Activated naive CD4-positive, alpha-beta T cell treated with anti-CD3 and anti-CD28 coated beads, Interleukin-2, amount 10 ng/mL, durations not matched to agents 7 days and 5 days (primary cell): Measurements from ENCODE around the gene SLC16A3.

Experiments
- CTCF ChIA-PET: fragments of 350-600 bp; sonication (Branson Sonifier 250); formaldehyde crosslinking; loops from one replicate; lab custom pipeline; 2021; ENCODE audit warnings: antibody characterized with exemption; lab: Charles Lee
- DNase-seq: peaks from one replicate; pipeline ENCODE4 v3.0.0-alpha.2; 2020
- H3K27ac Mint-ChIP-seq: one replicate; pipeline ENCODE4 v1.8.0; 2021; ENCODE audit warnings: mild to moderate bottlenecking, moderate library complexity, mixed read lengths
- H3K27me3 Mint-ChIP-seq: one replicate; pipeline ENCODE4 v1.8.0; 2021; ENCODE audit warnings: mild to moderate bottlenecking, mixed read lengths
- H3K36me3 Mint-ChIP-seq: one replicate; pipeline ENCODE4 v1.8.0; 2021; ENCODE audit warnings: mixed read lengths
- H3K4me1 Mint-ChIP-seq: one replicate; pipeline ENCODE4 v1.8.0; 2021; ENCODE audit warnings: mixed read lengths
- H3K4me3 Mint-ChIP-seq: one replicate; pipeline ENCODE4 v1.8.0; 2021; ENCODE audit warnings: mild to moderate bottlenecking, moderate library complexity, mixed read lengths
- H3K9me3 Mint-ChIP-seq: one replicate; pipeline ENCODE4 v1.8.0; 2021; ENCODE audit warnings: mixed read lengths

Gene SLC16A3

DNA sequence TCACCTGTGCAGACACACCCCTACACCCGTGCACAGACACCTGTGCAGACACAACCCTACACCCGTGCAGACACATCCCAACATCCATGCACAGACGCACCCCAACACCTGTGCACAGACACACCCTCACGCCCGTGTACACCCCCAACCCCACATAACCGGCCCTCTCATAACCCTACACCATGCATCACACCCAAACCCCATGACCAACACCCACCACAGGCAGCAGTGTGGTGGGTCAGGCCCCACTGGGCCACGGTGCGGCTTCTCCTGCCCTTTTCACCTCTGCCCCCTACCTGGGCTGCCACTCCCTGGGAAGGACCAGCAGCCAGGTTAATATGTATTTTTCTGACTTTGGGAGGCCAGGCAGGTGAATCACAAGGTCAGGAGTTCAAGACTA lies 4.2 kb upstream of the SLC16A3 start:
- CTCF ChIA-PET: no interaction called here
- Mint-ChIP-seq H3K27me3 (peaks cover 11% of the 10 kb centered on the region), H3K9me3 (peaks cover 3% of the 10 kb centered on the region), H3K4me3 (no peak overlapping the region), H3K4me1 (peaks cover 7% of the 10 kb centered on the region), H3K36me3 (no peaks in the 10 kb centered on the region), H3K27ac (no peak overlapping the region)
- no peak for DNase-seq

DNA sequence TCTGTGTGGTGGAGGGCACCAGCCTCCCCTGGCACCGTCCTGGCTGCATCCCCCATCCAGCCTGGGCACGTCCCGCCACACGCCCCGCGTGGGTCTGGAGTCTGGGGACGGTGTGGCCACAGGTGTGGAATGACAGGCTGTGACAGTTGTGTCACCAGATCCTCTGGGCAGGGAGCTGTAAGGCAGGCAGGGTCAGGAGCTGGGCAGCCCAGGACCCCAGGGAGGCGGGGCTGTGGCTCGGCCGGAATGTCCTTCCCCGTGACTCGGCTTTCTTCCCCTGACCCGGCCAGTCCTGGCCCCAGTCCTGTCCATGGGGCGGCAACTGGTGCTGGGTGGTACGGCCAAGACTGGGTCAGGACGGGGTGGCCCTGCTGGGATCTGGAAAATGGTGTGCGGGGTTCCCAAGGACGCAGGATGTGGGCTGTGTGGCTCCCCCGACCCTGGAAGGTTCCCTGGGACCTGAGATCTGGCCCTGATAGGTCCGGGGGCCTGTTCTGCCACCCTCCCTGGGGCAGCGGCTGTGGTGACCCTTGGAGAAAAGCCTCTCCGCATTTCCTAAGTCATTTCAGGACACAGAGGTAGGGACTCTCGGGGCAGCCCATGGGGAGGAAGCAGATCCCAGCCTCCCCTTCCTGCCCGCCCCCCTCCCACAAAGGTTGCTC lies 3.3 kb upstream of the SLC16A3 start:
- peaks cover 3% of the 10 kb centered on the region for H3K9me3 Mint-ChIP-seq
- no peak overlapping the region for H3K27ac Mint-ChIP-seq
- no peak overlapping the region for H3K4me3 Mint-ChIP-seq
- H3K4me1 Mint-ChIP-seq: peaks cover 12% of the 10 kb centered on the region
- peaks cover 5% of the 10 kb centered on the region for H3K36me3 Mint-ChIP-seq
- CTCF ChIA-PET: no interaction called here
- DNase-seq: no peak
- peaks cover 8% of the 10 kb centered on the region for H3K27me3 Mint-ChIP-seq

DNA sequence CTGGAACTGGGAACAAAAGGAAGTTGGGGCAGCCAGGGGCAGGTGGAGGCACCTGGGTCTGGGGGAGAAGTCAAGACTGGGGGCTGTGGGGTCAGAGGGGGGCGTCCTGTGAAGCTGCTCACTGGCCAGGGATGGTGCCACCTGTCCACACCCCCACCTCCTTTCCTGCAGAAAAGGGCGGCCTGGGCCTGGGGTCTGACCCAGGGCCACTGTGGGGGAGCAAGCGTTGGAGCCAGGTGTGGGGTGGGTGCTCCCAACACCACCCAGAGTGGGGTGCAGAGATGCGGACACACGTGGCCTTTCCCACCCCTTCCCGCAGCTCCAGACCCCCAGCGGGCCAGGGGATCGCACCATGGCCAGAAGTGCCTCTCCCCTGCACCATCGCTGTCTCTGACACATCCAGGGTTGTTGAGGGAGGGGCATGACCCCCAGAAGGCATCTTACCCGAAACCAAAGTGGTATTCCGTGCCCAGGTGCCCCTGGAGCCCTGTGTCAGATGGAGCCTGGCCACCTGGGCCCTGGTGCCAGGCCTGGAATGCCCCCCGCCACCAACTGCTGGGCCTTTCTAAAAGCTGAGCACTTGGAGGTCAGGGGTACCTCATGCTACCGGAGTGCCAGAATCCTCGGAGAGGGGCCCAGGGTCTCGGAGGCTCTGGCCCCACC lies 2.6 kb upstream of the SLC16A3 start:
- DNase-seq: no peak
- H3K4me3 Mint-ChIP-seq: no peak overlapping the region
- peak overlapping the region; percentile 65 for H3K27ac Mint-ChIP-seq
- CTCF ChIA-PET: no interaction called here
- H3K27me3 Mint-ChIP-seq: peaks cover 8% of the 10 kb centered on the region
- H3K9me3 Mint-ChIP-seq: peaks cover 3% of the 10 kb centered on the region
- H3K4me1 Mint-ChIP-seq: peaks cover 12% of the 10 kb centered on the region
- H3K36me3 Mint-ChIP-seq: peaks cover 5% of the 10 kb centered on the region

GRCh38 chr17:82226809-82227628 lies 1.8 kb upstream of the SLC16A3 start:
- Mint-ChIP-seq H3K4me1 (peaks cover 12% of the 10 kb centered on the region), H3K36me3 (peaks cover 5% of the 10 kb centered on the region)
- CTCF ChIA-PET: no interaction called here

DNA sequence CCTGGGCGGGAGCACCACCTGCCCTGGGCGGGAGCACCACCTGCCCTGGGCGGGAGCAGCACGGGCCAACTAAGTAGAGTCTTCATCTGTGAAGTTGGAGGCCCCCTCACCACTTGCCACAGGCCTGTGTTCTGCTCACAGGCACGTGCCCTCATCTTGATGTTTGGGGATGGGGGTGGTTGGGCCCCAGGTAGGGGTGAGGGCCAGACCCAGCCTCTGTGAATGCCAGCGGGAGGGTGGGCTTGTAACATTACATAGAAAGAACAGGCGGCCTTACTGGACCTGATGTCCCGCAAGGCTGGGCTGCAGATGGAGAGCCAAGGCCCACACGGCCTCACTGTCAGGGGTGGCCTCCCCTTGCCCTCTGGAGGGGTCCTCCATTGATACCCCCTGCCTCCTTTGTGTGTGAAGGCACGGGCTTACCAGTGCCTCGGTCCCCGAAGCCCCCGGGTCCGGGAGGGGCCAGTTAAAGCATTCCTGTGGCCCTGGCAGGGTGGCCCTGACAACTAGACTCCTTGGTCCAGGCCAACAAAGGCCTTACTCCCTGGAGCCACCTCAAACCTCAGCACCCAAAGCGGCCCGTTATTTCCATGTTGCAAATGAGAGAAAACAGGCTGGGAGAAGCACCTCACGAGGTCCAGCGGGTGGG lies 1.1 kb upstream of the SLC16A3 start:
- no peak for DNase-seq
- H3K27me3 Mint-ChIP-seq: peaks cover 7% of the 10 kb centered on the region
- CTCF ChIA-PET: no interaction called here

More at GRCh38 chr17:82226809-82227628, 1.8 kb upstream of the SLC16A3 start:
- H3K4me3 Mint-ChIP-seq: peak overlapping the region; percentile 60
- peak overlapping the region; percentile 91 for H3K27ac Mint-ChIP-seq
- no peak for DNase-seq
- peaks cover 3% of the 10 kb centered on the region for H3K9me3 Mint-ChIP-seq
- peaks cover 8% of the 10 kb centered on the region for H3K27me3 Mint-ChIP-seq

GRCh38 chr17:82228278-82228841 lies 482 bp upstream of the SLC16A3 start:
- CTCF ChIA-PET: interaction anchor here (1.1 to 2.4 kb wide), 2 partner anchors 23 to 189 kb away, joined by 3 to 11 read pairs; no protein-coding TSS in a partner anchor
- DNase-seq: peak; percentile 84
- Mint-ChIP-seq H3K36me3 (peaks cover 6% of the 10 kb centered on the region), H3K27ac (peak overlapping the region; percentile 91), H3K27me3 (peaks cover 5% of the 10 kb centered on the region), H3K4me3 (peak overlapping the region; percentile 85), H3K9me3 (peaks cover 3% of the 10 kb centered on the region), H3K4me1 (peaks cover 12% of the 10 kb centered on the region)

More for the DNA sequence above, 1.1 kb upstream of the SLC16A3 start:
- Mint-ChIP-seq H3K9me3 (peaks cover 3% of the 10 kb centered on the region), H3K36me3 (peaks cover 5% of the 10 kb centered on the region), H3K27ac (peak overlapping the region; percentile 91), H3K4me1 (peaks cover 12% of the 10 kb centered on the region), H3K4me3 (peak overlapping the region; percentile 85)

DNA sequence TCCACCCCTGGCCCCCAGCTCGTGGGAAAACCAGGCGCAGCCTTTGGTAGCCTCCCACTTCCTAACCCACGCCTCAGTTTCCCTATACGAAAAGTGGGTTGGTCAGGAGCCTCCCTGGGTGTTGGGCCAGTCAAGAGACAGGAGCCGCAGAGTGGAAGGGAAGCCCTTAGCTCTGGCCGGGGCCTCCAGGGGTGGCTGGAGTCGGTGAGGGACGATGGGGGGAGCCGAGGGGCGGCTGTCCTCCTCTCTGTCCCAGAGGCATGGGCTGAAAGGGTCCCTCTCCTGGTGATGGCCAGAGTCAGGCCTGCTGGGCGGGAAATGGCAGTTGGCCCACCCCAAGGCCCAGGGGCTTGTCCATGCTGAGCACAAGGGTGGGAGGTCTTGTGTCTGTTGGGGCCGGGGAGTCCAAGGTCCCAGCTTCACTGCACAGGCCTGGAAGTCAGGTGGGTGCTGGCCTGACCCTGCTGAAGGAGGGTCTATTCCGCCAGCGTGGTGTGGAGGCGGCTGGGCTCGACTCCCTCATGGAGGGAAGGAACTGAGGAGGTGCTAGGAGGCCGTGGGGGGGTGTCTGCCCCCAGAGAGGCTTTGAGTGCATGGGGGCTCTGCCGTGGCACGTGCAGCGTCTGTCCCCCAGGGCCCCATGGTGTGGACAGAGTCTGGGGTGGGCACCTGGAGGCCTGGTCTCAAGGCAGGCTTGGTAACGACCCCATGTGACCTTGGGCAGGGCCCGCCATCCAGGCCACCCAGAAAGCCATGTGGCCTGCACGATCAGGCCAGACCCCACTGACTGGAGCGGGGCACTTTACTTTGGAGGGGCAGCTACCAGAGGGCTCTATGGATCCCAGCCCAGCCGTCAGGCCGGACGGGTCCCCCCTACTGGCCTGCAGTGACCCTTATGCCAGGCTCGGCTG lies 1.1 kb downstream of the SLC16A3 start:
- H3K27ac Mint-ChIP-seq: peak overlapping the region; percentile 83
- H3K36me3 Mint-ChIP-seq: peaks cover 8% of the 10 kb centered on the region
- H3K4me1 Mint-ChIP-seq: peaks cover 21% of the 10 kb centered on the region
- peak; percentile 30 for DNase-seq
- H3K4me3 Mint-ChIP-seq: peak overlapping the region; percentile 89
- H3K27me3 Mint-ChIP-seq: peaks cover 5% of the 10 kb centered on the region
- CTCF ChIA-PET: interaction anchor here (1.7 to 2.4 kb wide), 2 partner anchors 8 to 24 kb away, joined by 7 to 11 read pairs; no protein-coding TSS in a partner anchor
- no peaks in the 10 kb centered on the region for H3K9me3 Mint-ChIP-seq

DNA sequence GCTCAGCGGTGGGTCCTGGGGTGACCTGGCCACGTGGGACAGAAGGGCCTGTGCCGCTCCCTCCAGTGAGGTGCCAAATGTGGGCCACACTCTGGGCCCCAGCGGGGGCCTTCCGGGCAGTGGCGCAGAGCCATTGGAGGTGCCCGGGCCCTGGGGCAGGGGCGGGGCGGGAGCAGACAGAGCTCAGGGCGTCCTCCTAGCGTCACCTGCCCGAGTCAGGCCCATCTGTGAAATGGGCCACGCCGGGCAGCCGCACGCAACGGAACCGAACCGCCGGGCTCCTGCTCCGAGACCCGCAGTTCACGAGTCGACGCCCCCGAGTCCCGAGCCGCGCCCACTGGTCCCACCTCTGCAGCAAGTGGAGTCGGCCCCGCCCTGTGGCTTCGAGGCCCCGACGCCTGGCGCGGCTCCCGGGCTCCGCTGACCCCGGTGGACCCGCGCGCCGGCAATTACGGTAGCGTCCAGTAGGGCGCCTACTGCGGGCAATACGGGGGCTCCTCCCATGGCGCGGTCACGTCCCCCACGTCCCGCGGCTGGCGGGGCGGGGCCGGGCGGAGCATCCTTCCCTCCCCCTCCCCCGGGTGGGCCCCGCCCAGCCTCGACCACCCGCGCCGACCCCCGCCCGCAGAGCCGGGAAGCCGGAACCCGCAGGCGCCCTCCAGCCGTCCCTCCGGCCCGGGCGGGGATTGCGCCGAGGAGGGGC lies 1.9 kb downstream of the SLC16A3 start:
- Mint-ChIP-seq H3K9me3 (no peaks in the 10 kb centered on the region), H3K4me3 (peak overlapping the region; percentile 89), H3K36me3 (peaks cover 8% of the 10 kb centered on the region), H3K27ac (peak overlapping the region; percentile 83), H3K4me1 (peaks cover 29% of the 10 kb centered on the region), H3K27me3 (peaks cover 5% of the 10 kb centered on the region)
- CTCF ChIA-PET: interaction anchor here (2.4 kb wide), 1 partner anchor 25 kb away, joined by 11 read pairs; no protein-coding TSS in a partner anchor
- DNase-seq: peak; percentile 79

DNA sequence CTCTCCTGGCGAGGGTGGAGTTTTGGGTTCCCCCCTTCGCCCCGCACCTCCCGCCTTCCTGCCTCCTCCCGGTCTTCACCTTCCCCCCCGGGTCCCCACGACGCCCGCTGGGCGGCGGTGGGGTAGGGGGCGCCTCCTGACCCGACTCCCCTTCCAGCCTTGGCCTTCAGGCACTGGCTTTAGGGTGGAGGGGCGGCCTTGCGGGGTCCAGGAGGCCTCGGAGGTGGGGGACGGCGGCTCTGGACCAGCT lies 2.4 kb downstream of the SLC16A3 start:
- Mint-ChIP-seq H3K27me3 (peaks cover 5% of the 10 kb centered on the region), H3K36me3 (peaks cover 11% of the 10 kb centered on the region), H3K4me3 (no peak overlapping the region), H3K27ac (no peak overlapping the region), H3K9me3 (no peaks in the 10 kb centered on the region), H3K4me1 (peaks cover 33% of the 10 kb centered on the region)
- CTCF ChIA-PET: interaction anchor here (0.8 kb wide), 1 partner anchor 86 kb away, joined by 3 read pairs; the partner anchor contains the start of gene CD7
- no peak for DNase-seq

GRCh38 chr17:82231562-82232321 lies 2.9 kb downstream of the SLC16A3 start:
- no peak overlapping the region for H3K27ac Mint-ChIP-seq
- peaks cover 5% of the 10 kb centered on the region for H3K27me3 Mint-ChIP-seq
- H3K4me1 Mint-ChIP-seq: peaks cover 38% of the 10 kb centered on the region
- peak; percentile 54 for DNase-seq
- H3K9me3 Mint-ChIP-seq: no peaks in the 10 kb centered on the region
- peak overlapping the region; percentile 21 for H3K4me3 Mint-ChIP-seq
- CTCF ChIA-PET: interaction anchor here (0.8 kb wide), 2 partner anchors 11 to 85 kb away, joined by 3 read pairs; partner anchors contain the start of gene CD7
- peaks cover 13% of the 10 kb centered on the region for H3K36me3 Mint-ChIP-seq

- Mint-ChIP-seq H3K36me3 (peaks cover 13% of the 10 kb centered on the region), H3K27ac (no peak overlapping the region), H3K4me1 (peaks cover 35% of the 10 kb centered on the region), H3K9me3 (no peaks in the 10 kb centered on the region), H3K27me3 (peaks cover 5% of the 10 kb centered on the region), H3K4me3 (peak overlapping the region; percentile 21)
- no peak for DNase-seq
- CTCF ChIA-PET: interaction anchor here (0.8 kb wide), 2 partner anchors 10 to 85 kb away, joined by 3 read pairs; partner anchors contain the start of gene CD7
Observed at GRCh38 chr17:82232322-82232820, 3.5 kb downstream of the SLC16A3 start.
